Neural progenitor cell (in vitro differentiated cells): ENCODE results near the gene S100A10.

Source experiments
- CTCF ChIP-seq: fragments of 200-600 bp; sonication (generic); IDR thresholded peaks from 2 replicates; pipeline ENCODE4 v1.5.1; 2017; ENCODE audit warnings: antibody characterized with exemption, mild to moderate bottlenecking
- EZH2phosphoT487 ChIP-seq: fragments of 200-600 bp; sonication (generic); IDR thresholded peaks from 2 replicates; pipeline ENCODE4 v1.6.1; 2017; ENCODE audit warnings: antibody characterized with exemption

GRCh38 chr1:151976015-151976343, 17.7 kb downstream of the S100A10 start:
- TF ChIP-seq EZH2phosphoT487 (no peak), CTCF (no peak)
